HFF-Myc (cell line): ENCODE data around the gene SPRY1.

Experiments used
- DNase-seq: peaks from one replicate; pipeline ENCODE4 v3.0.0-alpha.2; 2011; ENCODE audit warnings: low read depth; ENCODE audit errors: extremely low read depth
- H3K4me3 ChIP-seq: replicated peaks from 2 replicates; pipeline ENCODE4 v1.5.1; 2011; ENCODE audit warnings: low read depth, mild to moderate bottlenecking, control low read depth, low read length
- TF ChIP-seq, protein P1 (sequence below): IDR thresholded peaks from 2 replicates; pipeline ENCODE4 v1.5.1; 2012; ENCODE audit warnings: mild to moderate bottlenecking, low read depth, low read length, control low read depth; ENCODE audit errors: missing control alignments

SPRY1 gene

DNA sequence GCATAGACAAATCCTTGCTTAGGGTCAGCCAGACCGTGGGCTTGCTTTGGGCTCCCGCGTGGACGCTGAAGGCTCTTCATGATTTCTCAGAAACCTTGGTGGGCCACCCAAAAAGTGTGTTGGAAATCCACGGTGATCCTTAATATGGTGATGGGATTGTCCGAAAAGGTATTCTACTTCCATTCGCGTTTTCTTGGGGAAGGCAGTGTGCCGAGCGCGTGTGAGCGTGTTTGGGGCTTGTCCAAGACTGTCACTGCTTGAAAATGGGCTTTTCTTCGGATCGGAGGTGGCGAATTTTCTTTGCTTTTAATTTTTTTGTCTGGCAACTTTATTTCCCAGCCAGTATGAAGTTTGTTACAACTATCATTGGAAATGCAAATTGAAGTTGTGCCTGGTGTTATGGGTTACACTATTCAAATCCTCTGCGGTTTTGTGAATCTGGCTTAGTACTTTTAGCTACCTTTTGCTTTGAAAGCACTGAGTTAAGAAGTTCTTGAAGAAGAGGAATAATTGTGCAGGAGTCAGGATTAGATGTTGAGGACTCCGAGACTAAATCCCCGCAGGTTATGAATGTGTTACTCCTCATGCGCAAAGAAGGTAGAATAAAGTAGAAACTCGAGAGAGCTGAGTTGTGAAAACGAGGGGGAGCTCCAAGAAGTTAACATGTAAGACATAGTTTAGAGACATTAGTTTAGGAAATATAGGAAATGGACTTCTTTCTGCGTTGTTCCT lies 3.2 kb downstream of the SPRY1 start:
- H3K4me3 ChIP-seq, result peak overlapping the region; percentile 66
- TF ChIP-seq, protein P1, sequence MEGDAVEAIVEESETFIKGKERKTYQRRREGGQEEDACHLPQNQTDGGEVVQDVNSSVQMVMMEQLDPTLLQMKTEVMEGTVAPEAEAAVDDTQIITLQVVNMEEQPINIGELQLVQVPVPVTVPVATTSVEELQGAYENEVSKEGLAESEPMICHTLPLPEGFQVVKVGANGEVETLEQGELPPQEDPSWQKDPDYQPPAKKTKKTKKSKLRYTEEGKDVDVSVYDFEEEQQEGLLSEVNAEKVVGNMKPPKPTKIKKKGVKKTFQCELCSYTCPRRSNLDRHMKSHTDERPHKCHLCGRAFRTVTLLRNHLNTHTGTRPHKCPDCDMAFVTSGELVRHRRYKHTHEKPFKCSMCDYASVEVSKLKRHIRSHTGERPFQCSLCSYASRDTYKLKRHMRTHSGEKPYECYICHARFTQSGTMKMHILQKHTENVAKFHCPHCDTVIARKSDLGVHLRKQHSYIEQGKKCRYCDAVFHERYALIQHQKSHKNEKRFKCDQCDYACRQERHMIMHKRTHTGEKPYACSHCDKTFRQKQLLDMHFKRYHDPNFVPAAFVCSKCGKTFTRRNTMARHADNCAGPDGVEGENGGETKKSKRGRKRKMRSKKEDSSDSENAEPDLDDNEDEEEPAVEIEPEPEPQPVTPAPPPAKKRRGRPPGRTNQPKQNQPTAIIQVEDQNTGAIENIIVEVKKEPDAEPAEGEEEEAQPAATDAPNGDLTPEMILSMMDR, result no peak
- DNase-seq, result no peak

- H3K4me3 ChIP-seq, result no peak overlapping the region
- no peak for DNase-seq
- TF ChIP-seq, protein P1, result no peak
Observed at GRCh38 chr4:123401271-123402120, 4.9 kb downstream of the SPRY1 start.

DNA sequence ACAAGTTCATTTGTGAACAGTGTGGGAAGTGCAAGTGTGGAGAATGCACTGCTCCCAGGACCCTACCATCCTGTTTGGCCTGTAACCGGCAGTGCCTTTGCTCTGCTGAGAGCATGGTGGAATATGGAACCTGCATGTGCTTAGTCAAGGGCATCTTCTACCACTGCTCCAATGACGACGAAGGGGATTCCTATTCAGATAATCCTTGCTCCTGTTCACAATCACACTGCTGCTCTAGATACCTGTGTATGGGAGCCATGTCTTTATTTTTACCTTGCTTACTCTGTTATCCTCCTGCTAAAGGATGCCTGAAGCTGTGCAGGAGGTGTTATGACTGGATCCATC lies 5.5 kb downstream of the SPRY1 start:
- TF ChIP-seq, protein P1, result no peak
- no peak for DNase-seq
- H3K4me3 ChIP-seq, result no peak overlapping the region

DNA sequence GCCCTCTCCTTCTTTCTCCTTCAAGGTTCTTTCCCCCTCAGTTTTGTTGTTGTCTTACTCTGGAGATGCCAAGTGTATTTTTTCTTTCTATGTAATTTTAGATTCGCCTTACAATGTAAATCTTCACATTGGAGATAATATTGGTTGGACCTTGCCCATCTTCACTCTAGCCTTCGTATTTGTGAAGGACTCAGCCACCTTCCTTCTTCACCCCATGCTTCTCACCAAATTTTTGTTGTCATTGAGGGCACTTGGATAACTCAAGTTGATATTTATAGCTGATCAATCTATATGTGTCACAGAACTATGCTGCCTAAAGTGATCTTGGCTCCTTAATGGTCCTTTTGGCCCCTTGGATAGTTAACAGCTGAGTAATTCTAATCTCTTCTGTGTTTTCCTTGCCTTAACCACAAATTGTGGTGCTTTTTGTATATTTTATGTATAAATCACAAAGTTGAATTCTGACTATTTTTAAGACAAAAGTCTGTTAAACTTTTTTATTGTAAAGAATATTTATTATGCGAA lies 6.5 kb downstream of the SPRY1 start:
- TF ChIP-seq, protein P1, result no peak
- H3K4me3 ChIP-seq, result no peak overlapping the region
- DNase-seq, result no peak

DNA sequence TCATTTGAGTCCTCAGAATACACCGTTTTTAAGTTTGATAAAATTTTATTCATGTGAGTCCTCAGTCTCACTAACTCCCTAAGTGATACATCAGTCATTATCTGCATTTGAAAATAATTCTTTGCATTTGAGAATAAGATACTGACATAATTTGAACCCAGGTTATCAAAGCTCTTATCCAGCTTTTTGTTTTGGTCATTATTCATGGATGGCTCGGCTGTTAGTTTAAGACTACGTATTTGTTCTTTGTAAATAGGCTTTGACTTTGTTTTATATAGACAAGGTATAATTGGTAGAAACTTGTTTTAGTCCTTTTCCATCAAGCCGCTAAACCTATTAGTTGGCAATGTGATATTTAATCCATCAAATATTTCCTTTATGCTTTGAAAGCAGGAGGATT lies 7.9 kb downstream of the SPRY1 start:
- TF ChIP-seq, protein P1, result no peak
- DNase-seq, result no peak
- no peak overlapping the region for H3K4me3 ChIP-seq

DNA sequence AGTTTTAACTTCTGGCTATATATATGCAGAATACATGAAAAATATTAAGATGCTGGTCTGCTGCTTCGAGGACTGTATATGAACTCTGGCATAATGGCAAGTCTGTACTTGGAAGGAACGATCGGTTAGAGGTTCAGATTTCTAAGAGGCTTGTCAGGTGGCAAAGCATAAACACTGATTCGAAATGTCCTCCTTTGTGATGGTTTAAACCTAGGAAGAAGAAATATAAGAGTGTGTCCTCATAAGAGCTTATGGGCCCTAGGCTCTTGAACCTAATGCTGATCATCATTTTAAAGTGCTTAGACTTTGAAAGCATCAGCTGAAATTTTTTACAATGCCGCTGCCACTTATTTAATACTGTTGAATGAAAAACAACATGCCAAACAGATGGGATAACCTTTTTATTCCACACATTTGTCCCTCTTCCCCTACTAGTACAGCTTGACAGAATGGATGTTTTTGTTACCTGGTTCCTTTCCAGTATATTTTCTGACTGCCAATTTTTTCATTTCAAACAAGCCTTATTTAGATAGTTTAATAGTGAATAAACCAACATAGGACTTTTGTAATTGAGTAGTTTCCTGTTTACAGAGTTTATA lies 8.8 kb downstream of the SPRY1 start:
- TF ChIP-seq, protein P1, result no peak
- DNase-seq, result no peak
- no peak overlapping the region for H3K4me3 ChIP-seq
